Measurements from ENCODE around the gene SDF2L1. TPM values are rescaled to one million over a fixed set of nuclear protein-coding genes. Genes with fewer than 3 reads are reported as not detected.
A peak's percentile ranks its signal among the peaks of the same experiment; 100 is the strongest.

The SDF2L1 gene
- total and polyA plus RNA-seq, 2 of the 13 experiments (the other 11 are each of a cell fraction or from before 2014, with no cell fraction given): 18.0 to 57.4 TPM

GRCh38 chr22:21622011-21622918 is 19.8 kb upstream of the SDF2L1 start:
- CTCF ChIA-PET (ENCODE audit: low intra/inter-chr PET ratio, low total read pairs): no interaction called here
- DNase-seq (ENCODE audit: low spot score) (no peak), ATAC-seq (no peak), FAIRE-seq (no peak)
- Histone ChIP-seq H2AFZ (ENCODE audit: low read length) (no peak overlapping the region), H3K36me3 (replicated peaks in 1 of 2; ENCODE audit: control insufficient read depth in 1 of 2, insufficient read depth in 2 of 2, low read length in 2 of 2) (peaks cover 0 to 53% of the 10 kb centered on the region in 2 experiments; a peak in 4 of 5 replicates), H3K27ac (ENCODE audit: extremely low read length, insufficient read depth, low read length) (no peak overlapping the region), H3K4me1 (ENCODE audit: insufficient read depth, low read length) (no peaks in the 10 kb centered on the region), H3K27me3 (ENCODE audit: control insufficient read depth in 1 of 2, insufficient read depth in 2 of 2, low read length in 2 of 2) (no peaks in the 10 kb centered on the region), H3K9me3 (ENCODE audit: low read length) (no peaks in the 10 kb centered on the region), H3K9ac (ENCODE audit: insufficient read depth, low read depth, low read length) (no peak overlapping the region), H3K4me2 (ENCODE audit: low read depth, low read length) (no peak overlapping the region), H4K20me1 (ENCODE audit: insufficient read depth, low read length) (peaks cover 27% of the 10 kb centered on the region), H3K4me3 (replicated peaks in 1 of 3; ENCODE audit: insufficient read depth in 1 of 3, low read depth in 2 of 3, low read length in 3 of 3) (no peak overlapping the region), H3K79me2 (ENCODE audit: insufficient read depth, low read length) (peaks cover 12% of the 10 kb centered on the region)
- BruUV-seq (replicated peaks): no TSS peak
- POLR2A ChIA-PET: no interaction called here
- 95% methylated on average over 15 of the region's 17 CpGs for WGBS (ENCODE audit: low lambda C conversion rate)
- intact Hi-C loops (cut with micrococcal nuclease; ENCODE audit: unreplicated experiment): no loop called here
- in situ Hi-C loops (cut with HindIII; ENCODE audit: extremely low pct_ligation_motif_present, low pct_unique_long_range_greater_than_20kb): no loop called here
- no peak for TF ChIP-seq SAP130 (CRISPR knock-in tag; IDR thresholded peaks at IDR 0.05; ENCODE audit: low read depth)
- peak; percentile 86 for TF ChIP-seq RBM22 (optimal IDR thresholded peaks at IDR 0.05; ENCODE audit: low read length)

- POLR2A ChIA-PET: no interaction called here
- Histone ChIP-seq H3K27ac (ENCODE audit: extremely low read length, insufficient read depth, low read length) (no peak overlapping the region), H3K79me2 (ENCODE audit: insufficient read depth, low read length) (peaks cover 15% of the 10 kb centered on the region), H2AFZ (ENCODE audit: low read length) (no peak overlapping the region), H4K20me1 (ENCODE audit: insufficient read depth, low read length) (peaks cover 27% of the 10 kb centered on the region), H3K9ac (ENCODE audit: insufficient read depth, low read depth, low read length) (no peak overlapping the region), H3K36me3 (replicated peaks in 1 of 2; ENCODE audit: control insufficient read depth in 1 of 2, insufficient read depth in 2 of 2, low read length in 2 of 2) (peaks cover 0 to 56% of the 10 kb centered on the region in 2 experiments; a peak in 4 of 5 replicates), H3K4me2 (ENCODE audit: low read depth, low read length) (no peak overlapping the region), H3K27me3 (ENCODE audit: control insufficient read depth in 1 of 2, insufficient read depth in 2 of 2, low read length in 2 of 2) (no peaks in the 10 kb centered on the region), H3K4me1 (ENCODE audit: insufficient read depth, low read length) (peaks cover 4% of the 10 kb centered on the region), H3K9me3 (ENCODE audit: low read length) (no peaks in the 10 kb centered on the region), H3K4me3 (replicated peaks in 1 of 3; ENCODE audit: insufficient read depth in 1 of 3, low read depth in 2 of 3, low read length in 3 of 3) (no peak overlapping the region)
- DNase-seq (ENCODE audit: low spot score) (no peak), ATAC-seq (no peak), FAIRE-seq (no peak)
- BruUV-seq (replicated peaks): TSS peak; percentile 38
- TF ChIP-seq NR2F1 (CRISPR knock-in tag; IDR thresholded peaks at IDR 0.05) (no peak), AGO2 (optimal IDR thresholded peaks at IDR 0.05; ENCODE audit: low read depth, low read length) (peak; percentile 2), CHD4 (IDR thresholded peaks at IDR 0.05; ENCODE audit: borderline replicate concordance, low read length) (no peak), GPN1 (CRISPR knock-in tag; IDR thresholded peaks at IDR 0.05; ENCODE audit: borderline replicate concordance) (no peak), TERF1 (CRISPR knock-in tag; IDR thresholded peaks at IDR 0.05) (no peak), HIVEP1 (CRISPR knock-in tag; IDR thresholded peaks at IDR 0.05) (no peak)
- intact Hi-C loops (cut with micrococcal nuclease; ENCODE audit: unreplicated experiment) (no loop called here), in situ Hi-C loops (cut with HindIII; ENCODE audit: extremely low pct_ligation_motif_present, low pct_unique_long_range_greater_than_20kb) (no loop called here)
- CTCF ChIA-PET (ENCODE audit: low intra/inter-chr PET ratio, low total read pairs): interaction anchor here (2.4 kb wide), 1 partner anchor 19 kb away, joined by 11 read pairs; the partner anchor contains the start of gene SDF2L1
- 95% methylated on average over 21 of the region's 23 CpGs for WGBS (ENCODE audit: low lambda C conversion rate)
Observed at GRCh38 chr22:21622919-21623647, 19.0 kb upstream of the SDF2L1 start.
